ENCODE data around the gene TGFBR3. TPM values are rescaled to one million over a fixed set of nuclear protein-coding genes. Genes with fewer than 3 reads are reported as not detected.

Gene TGFBR3
- polyA plus RNA-seq, 4 donors: 0.45 to 20.0 (median 5.1) TPM

GRCh38 chr1:91784616-91785015, 101.3 kb downstream of the TGFBR3 start:
- H3K36me3 ChIP-seq (ENCODE audit: control insufficient read depth in 3 of 3, insufficient read depth in 2 of 3, low read depth in 1 of 3, low read length in 3 of 3): peaks cover 0 to 7% (median 0%) of the 10 kb centered on the region in 3 donors
- H3K27me3 ChIP-seq (ENCODE audit: control insufficient read depth in 3 of 3, insufficient read depth in 3 of 3, low read length in 3 of 3): no peaks in the 10 kb centered on the region
- no peak overlapping the region for H3K4me3 ChIP-seq (ENCODE audit: low read depth in 1 of 3, low read length in 3 of 3)
- DNase-seq: no peak
- WGBS, 3 donors: 94 to 98% (median 96%) methylated on average over 4 of the region's 4 CpGs
- no peak for FAIRE-seq
- no peaks in the 10 kb centered on the region for H3K9me3 ChIP-seq (ENCODE audit: control insufficient read depth in 2 of 2, insufficient read depth in 1 of 2, low read depth in 1 of 2, low read length in 1 of 2)
- H3K27ac ChIP-seq (ENCODE audit: low read depth in 1 of 3, low read length in 2 of 3): no peak overlapping the region
- H3K4me1 ChIP-seq (ENCODE audit: control insufficient read depth in 3 of 3, insufficient read depth in 2 of 3, low read depth in 1 of 3, low read length in 2 of 3): peaks cover 0 to 7% (median 0%) of the 10 kb centered on the region in 3 donors

GRCh38 chr1:91784191-91784590, 101.8 kb downstream of the TGFBR3 start:
- DNase-seq (no peak), FAIRE-seq (no peak)
- Histone ChIP-seq H3K36me3 (ENCODE audit: control insufficient read depth in 3 of 3, insufficient read depth in 2 of 3, low read depth in 1 of 3, low read length in 3 of 3) (peaks cover 0 to 7% (median 0%) of the 10 kb centered on the region in 3 donors), H3K4me3 (ENCODE audit: low read depth in 1 of 3, low read length in 3 of 3) (no peak overlapping the region), H3K9me3 (ENCODE audit: control insufficient read depth in 2 of 2, insufficient read depth in 1 of 2, low read depth in 1 of 2, low read length in 1 of 2) (no peaks in the 10 kb centered on the region), H3K27ac (ENCODE audit: low read depth in 1 of 3, low read length in 2 of 3) (no peak overlapping the region), H3K4me1 (ENCODE audit: control insufficient read depth in 3 of 3, insufficient read depth in 2 of 3, low read depth in 1 of 3, low read length in 2 of 3) (peaks cover 0 to 7% (median 0%) of the 10 kb centered on the region in 3 donors), H3K27me3 (ENCODE audit: control insufficient read depth in 3 of 3, insufficient read depth in 3 of 3, low read length in 3 of 3) (no peaks in the 10 kb centered on the region)
- WGBS, 3 donors: 88 to 98% (median 96%) methylated on average over 3 of the region's 3 CpGs

GRCh38 chr1:91783423-91784170, 102.4 kb downstream of the TGFBR3 start:
- peaks cover 0 to 7% (median 0%) of the 10 kb centered on the region in 3 donors for H3K4me1 ChIP-seq (ENCODE audit: control insufficient read depth in 3 of 3, insufficient read depth in 2 of 3, low read depth in 1 of 3, low read length in 2 of 3)
- DNase-seq: no peak
- no peak overlapping the region for H3K4me3 ChIP-seq (ENCODE audit: low read depth in 1 of 3, low read length in 3 of 3)
- no peaks in the 10 kb centered on the region for H3K9me3 ChIP-seq (ENCODE audit: control insufficient read depth in 2 of 2, insufficient read depth in 1 of 2, low read depth in 1 of 2, low read length in 1 of 2)
- H3K27me3 ChIP-seq (ENCODE audit: control insufficient read depth in 3 of 3, insufficient read depth in 3 of 3, low read length in 3 of 3): no peaks in the 10 kb centered on the region
- FAIRE-seq: no peak
- peak overlapping the region in 1 of 3 donors; percentile 81 for H3K27ac ChIP-seq (ENCODE audit: low read depth in 1 of 3, low read length in 2 of 3)
- 64 to 93% (median 88%) methylated on average over 7 of the region's 7 CpGs for WGBS, 3 donors
- H3K36me3 ChIP-seq (ENCODE audit: control insufficient read depth in 3 of 3, insufficient read depth in 2 of 3, low read depth in 1 of 3, low read length in 3 of 3): peaks cover 0 to 7% (median 0%) of the 10 kb centered on the region in 3 donors

GRCh38 chr1:91781901-91782622, 103.9 kb downstream of the TGFBR3 start:
- Histone ChIP-seq H3K27ac (ENCODE audit: low read depth in 1 of 3, low read length in 2 of 3) (peak overlapping the region in 2 of 3 donors; percentile 4 to 23), H3K4me1 (ENCODE audit: control insufficient read depth in 3 of 3, insufficient read depth in 2 of 3, low read depth in 1 of 3, low read length in 2 of 3) (peaks cover 0 to 7% (median 0%) of the 10 kb centered on the region in 3 donors), H3K9me3 (ENCODE audit: control insufficient read depth in 2 of 2, insufficient read depth in 1 of 2, low read depth in 1 of 2, low read length in 1 of 2) (no peaks in the 10 kb centered on the region), H3K36me3 (ENCODE audit: control insufficient read depth in 3 of 3, insufficient read depth in 2 of 3, low read depth in 1 of 3, low read length in 3 of 3) (peaks cover 0 to 7% (median 0%) of the 10 kb centered on the region in 3 donors), H3K27me3 (ENCODE audit: control insufficient read depth in 3 of 3, insufficient read depth in 3 of 3, low read length in 3 of 3) (no peaks in the 10 kb centered on the region), H3K4me3 (ENCODE audit: low read depth in 1 of 3, low read length in 3 of 3) (no peak overlapping the region)
- DNase-seq: no peak
- 78 to 93% (median 90%) methylated on average over 10 of the region's 10 CpGs for WGBS, 3 donors
- no peak for FAIRE-seq

- DNase-seq (no peak), FAIRE-seq (no peak)
- no peak overlapping the region for H3K27ac ChIP-seq (ENCODE audit: low read depth in 1 of 3, low read length in 2 of 3)
- no peak overlapping the region for H3K4me3 ChIP-seq (ENCODE audit: low read depth in 1 of 3, low read length in 3 of 3)
- H3K36me3 ChIP-seq (ENCODE audit: control insufficient read depth in 3 of 3, insufficient read depth in 2 of 3, low read depth in 1 of 3, low read length in 3 of 3): peaks cover 0 to 7% (median 0%) of the 10 kb centered on the region in 3 donors
- 62 to 74% (median 66%) methylated on average over 4 of the region's 4 CpGs for WGBS, 3 donors
- no peaks in the 10 kb centered on the region for H3K27me3 ChIP-seq (ENCODE audit: control insufficient read depth in 3 of 3, insufficient read depth in 3 of 3, low read length in 3 of 3)
- peaks cover 0 to 7% (median 0%) of the 10 kb centered on the region in 3 donors for H3K4me1 ChIP-seq (ENCODE audit: control insufficient read depth in 3 of 3, insufficient read depth in 2 of 3, low read depth in 1 of 3, low read length in 2 of 3)
- H3K9me3 ChIP-seq (ENCODE audit: control insufficient read depth in 2 of 2, insufficient read depth in 1 of 2, low read depth in 1 of 2, low read length in 1 of 2): no peaks in the 10 kb centered on the region
Measured at GRCh38 chr1:91781371-91781825, 104.6 kb downstream of the TGFBR3 start.

GRCh38 chr1:91779548-91780021, 106.4 kb downstream of the TGFBR3 start:
- FAIRE-seq: no peak
- Histone ChIP-seq H3K4me1 (ENCODE audit: control insufficient read depth in 3 of 3, insufficient read depth in 2 of 3, low read depth in 1 of 3, low read length in 2 of 3) (peaks cover 0 to 7% (median 0%) of the 10 kb centered on the region in 3 donors), H3K27ac (ENCODE audit: low read depth in 1 of 3, low read length in 2 of 3) (no peak overlapping the region), H3K36me3 (ENCODE audit: control insufficient read depth in 3 of 3, insufficient read depth in 2 of 3, low read depth in 1 of 3, low read length in 3 of 3) (peaks cover 0 to 7% (median 0%) of the 10 kb centered on the region in 3 donors), H3K4me3 (ENCODE audit: low read depth in 1 of 3, low read length in 3 of 3) (no peak overlapping the region), H3K9me3 (ENCODE audit: control insufficient read depth in 2 of 2, insufficient read depth in 1 of 2, low read depth in 1 of 2, low read length in 1 of 2) (no peaks in the 10 kb centered on the region), H3K27me3 (ENCODE audit: control insufficient read depth in 3 of 3, insufficient read depth in 3 of 3, low read length in 3 of 3) (no peaks in the 10 kb centered on the region)
- WGBS, 3 donors: 85 to 98% (median 85%) methylated on average over 2 of the region's 2 CpGs
- no peak for DNase-seq

GRCh38 chr1:91778964-91779363, 107.0 kb downstream of the TGFBR3 start:
- FAIRE-seq (no peak), DNase-seq (no peak)
- Histone ChIP-seq H3K4me3 (ENCODE audit: low read depth in 1 of 3, low read length in 3 of 3) (no peak overlapping the region), H3K36me3 (ENCODE audit: control insufficient read depth in 3 of 3, insufficient read depth in 2 of 3, low read depth in 1 of 3, low read length in 3 of 3) (peaks cover 0 to 7% (median 0%) of the 10 kb centered on the region in 3 donors), H3K4me1 (ENCODE audit: control insufficient read depth in 3 of 3, insufficient read depth in 2 of 3, low read depth in 1 of 3, low read length in 2 of 3) (peaks cover 0 to 7% (median 0%) of the 10 kb centered on the region in 3 donors), H3K27me3 (ENCODE audit: control insufficient read depth in 3 of 3, insufficient read depth in 3 of 3, low read length in 3 of 3) (no peaks in the 10 kb centered on the region), H3K27ac (ENCODE audit: low read depth in 1 of 3, low read length in 2 of 3) (peak overlapping the region in 1 of 3 donors; percentile 22), H3K9me3 (ENCODE audit: control insufficient read depth in 2 of 2, insufficient read depth in 1 of 2, low read depth in 1 of 2, low read length in 1 of 2) (no peaks in the 10 kb centered on the region)
- WGBS, 3 donors: 86 to 98% (median 92%) methylated on average over 5 of the region's 5 CpGs

- FAIRE-seq (no peak), DNase-seq (peak in 1 of 2 donors; percentile 24)
- H3K9me3 ChIP-seq (ENCODE audit: control insufficient read depth in 2 of 2, insufficient read depth in 1 of 2, low read depth in 1 of 2, low read length in 1 of 2): no peaks in the 10 kb centered on the region
- H3K36me3 ChIP-seq (ENCODE audit: control insufficient read depth in 3 of 3, insufficient read depth in 2 of 3, low read depth in 1 of 3, low read length in 3 of 3): peaks cover 0 to 5% (median 0%) of the 10 kb centered on the region in 3 donors
- H3K4me3 ChIP-seq (ENCODE audit: low read depth in 1 of 3, low read length in 3 of 3): no peak overlapping the region
- H3K27ac ChIP-seq (ENCODE audit: low read depth in 1 of 3, low read length in 2 of 3): no peak overlapping the region
- H3K4me1 ChIP-seq (ENCODE audit: control insufficient read depth in 3 of 3, insufficient read depth in 2 of 3, low read depth in 1 of 3, low read length in 2 of 3): peaks cover 0 to under 1% (median 0%) of the 10 kb centered on the region in 3 donors
- WGBS, 3 donors: 53 to 61% (median 58%) methylated on average over 10 of the region's 10 CpGs
- H3K27me3 ChIP-seq (ENCODE audit: control insufficient read depth in 3 of 3, insufficient read depth in 3 of 3, low read length in 3 of 3): no peaks in the 10 kb centered on the region
Measured at GRCh38 chr1:91777630-91778300, 108.2 kb downstream of the TGFBR3 start.

Measured in small intestine (tissue), 7 donors.